NCI-H1092 treated with DMSO at 0.1 percent for 48 hours (cell line): ENCODE results near the gene TTC9B.
A peak's percentile ranks its signal among the peaks of the same experiment; 100 is the strongest.

Experiments
- DNase-seq: peaks from one replicate; lab custom pipeline; 2025; lab: John Stamatoyannopoulos, UW

Gene TTC9B

GRCh38 chr19:40217934-40218890 lies at the start of gene TTC9B:
Gene TTC9B, minus strand, starts transcription at chr19:40218384. Its CDS starts 3 bp downstream, at chr19:40218381.
- no peak for DNase-seq

GRCh38 chr19:40267601-40267997 lies 49.4 kb upstream of the TTC9B start:
- no peak for DNase-seq

- DNase-seq = no peak
Measured at GRCh38 chr19:40266912-40267600, 48.9 kb upstream of the TTC9B start.

GRCh38 chr19:40266119-40266518 lies 47.9 kb upstream of the TTC9B start:
- peak; percentile 69 for DNase-seq

GRCh38 chr19:40265763-40266099 lies 47.5 kb upstream of the TTC9B start:
- DNase-seq = no peak

- DNase-seq = no peak
Measured at GRCh38 chr19:40265055-40265762, 47.0 kb upstream of the TTC9B start.

GRCh38 chr19:40264314-40265054 lies 46.3 kb upstream of the TTC9B start:
- DNase-seq = no peak

GRCh38 chr19:40263440-40264313 lies 45.5 kb upstream of the TTC9B start:
- no peak for DNase-seq

GRCh38 chr19:40262422-40262821 lies 44.2 kb upstream of the TTC9B start:
- DNase-seq = no peak

GRCh38 chr19:40261631-40262030 lies 43.4 kb upstream of the TTC9B start:
- no peak for DNase-seq

- DNase-seq = no peak
Measured at GRCh38 chr19:40257096-40257517, 38.9 kb upstream of the TTC9B start.

- DNase-seq = no peak
Measured at GRCh38 chr19:40256512-40256911, 38.3 kb upstream of the TTC9B start.

- DNase-seq = no peak
Measured at GRCh38 chr19:40255619-40256166, 37.5 kb upstream of the TTC9B start.

- DNase-seq = no peak
Measured at GRCh38 chr19:40254714-40255418, 36.7 kb upstream of the TTC9B start.

GRCh38 chr19:40253611-40254092 lies 35.5 kb upstream of the TTC9B start:
- no peak for DNase-seq

- DNase-seq = no peak
Measured at GRCh38 chr19:40252395-40252794, 34.2 kb upstream of the TTC9B start.

GRCh38 chr19:40251991-40252390 lies 33.8 kb upstream of the TTC9B start:
- DNase-seq = no peak

GRCh38 chr19:40251244-40251643 lies 33.1 kb upstream of the TTC9B start:
- no peak for DNase-seq

GRCh38 chr19:40249781-40250180 lies 31.6 kb upstream of the TTC9B start:
- DNase-seq = no peak

GRCh38 chr19:40249201-40249600 lies 31.0 kb upstream of the TTC9B start:
- DNase-seq = no peak
